ENCODE measurements around the gene EBF4. TPM values are rescaled to one million over a fixed set of nuclear protein-coding genes. Genes with fewer than 3 reads are reported as not detected.

Gene EBF4
- total and polyA plus RNA-seq, 2 donors (not counting 1 experiment from before 2014, with no cell fraction given) = 0.81 to 5.0 TPM

DNA sequence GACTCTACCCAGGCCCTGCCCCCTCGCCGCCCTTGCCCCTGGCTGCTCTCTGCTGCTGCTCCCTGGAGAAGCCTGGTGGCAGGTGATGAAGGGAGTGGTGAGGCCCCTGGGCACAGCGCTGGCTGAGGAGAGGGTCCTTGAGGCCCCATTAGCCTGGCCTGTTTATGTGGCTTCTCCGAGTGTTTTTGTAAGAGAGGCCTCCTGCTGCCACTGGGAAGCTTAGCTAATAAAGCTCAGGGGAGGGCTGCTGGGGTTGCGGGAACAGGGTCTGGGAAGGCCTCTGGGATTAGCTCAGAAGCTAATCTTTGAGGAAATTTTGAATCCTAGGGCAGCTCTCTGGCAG lies 15.5 kb downstream of the EBF4 start:
- ATAC-seq (ENCODE audit: low read depth) (no peak), DNase-seq (no peak)
- H3K9me3 ChIP-seq (ENCODE audit: control extremely low read depth in 1 of 3, control insufficient read depth in 2 of 3, insufficient read depth in 1 of 3, low read length in 2 of 3) = no peaks in the 10 kb centered on the region
- H3K4me1 ChIP-seq (ENCODE audit: control insufficient read depth in 2 of 2, insufficient read depth in 2 of 2, low read length in 2 of 2) = no peaks in the 10 kb centered on the region
- Mint-ChIP-seq H3K27me3 (peaks cover 28% of the 10 kb centered on the region), H3K9me3 (ENCODE audit: insufficient read depth) (no peaks in the 10 kb centered on the region), H3K4me3 (no peak overlapping the region), H3K4me1 (no peaks in the 10 kb centered on the region), H3K27ac (no peak overlapping the region)
- H2AFZ ChIP-seq (ENCODE audit: insufficient read depth, low read depth, low read length, poor library complexity, severe bottlenecking) = no peak overlapping the region
- no peak overlapping the region for H3K9ac ChIP-seq (ENCODE audit: low read length)
- intact Hi-C loops (cut with micrococcal nuclease) = no loop called here
- no peaks in the 10 kb centered on the region for H3K79me2 ChIP-seq (ENCODE audit: control insufficient read depth, insufficient read depth, low read length)
- no peaks in the 10 kb centered on the region for H3K36me3 ChIP-seq (replicated peaks in 1 of 2; ENCODE audit: control extremely low read depth in 1 of 2, control insufficient read depth in 1 of 2, extremely low read depth in 1 of 2, insufficient read depth in 2 of 2, low read length in 1 of 2)
- H3K4me3 ChIP-seq (ENCODE audit: control extremely low read depth in 1 of 5, extremely low read depth in 1 of 5, insufficient read depth in 1 of 5, low read depth in 2 of 5, low read length in 4 of 5) = no peak overlapping the region
- H3K27me3 ChIP-seq (replicated peaks in 1 of 4; ENCODE audit: control extremely low read depth in 1 of 4, control insufficient read depth in 3 of 4, insufficient read depth in 4 of 4, low read length in 3 of 4) = peaks cover 0 to 6% (median 2%) of the 10 kb centered on the region in 4 experiments
- ChIA-PET POLR2A (no interaction called here), CTCF (interaction anchor here (0.9 kb wide), 1 partner anchor 10 kb away, joined by 3 read pairs; no protein-coding TSS in a partner anchor)
- H4K20me1 ChIP-seq (ENCODE audit: control insufficient read depth, insufficient read depth, low read length, poor library complexity, severe bottlenecking) = no peaks in the 10 kb centered on the region
- no peak overlapping the region for H3K4me2 ChIP-seq (replicated peaks; ENCODE audit: low read depth, low read length, poor library complexity, severe bottlenecking)
- WGBS (ENCODE audit: insufficient coverage) = 100% methylated on average over 2 of the region's 5 CpGs
- TF ChIP-seq, protein P1, sequence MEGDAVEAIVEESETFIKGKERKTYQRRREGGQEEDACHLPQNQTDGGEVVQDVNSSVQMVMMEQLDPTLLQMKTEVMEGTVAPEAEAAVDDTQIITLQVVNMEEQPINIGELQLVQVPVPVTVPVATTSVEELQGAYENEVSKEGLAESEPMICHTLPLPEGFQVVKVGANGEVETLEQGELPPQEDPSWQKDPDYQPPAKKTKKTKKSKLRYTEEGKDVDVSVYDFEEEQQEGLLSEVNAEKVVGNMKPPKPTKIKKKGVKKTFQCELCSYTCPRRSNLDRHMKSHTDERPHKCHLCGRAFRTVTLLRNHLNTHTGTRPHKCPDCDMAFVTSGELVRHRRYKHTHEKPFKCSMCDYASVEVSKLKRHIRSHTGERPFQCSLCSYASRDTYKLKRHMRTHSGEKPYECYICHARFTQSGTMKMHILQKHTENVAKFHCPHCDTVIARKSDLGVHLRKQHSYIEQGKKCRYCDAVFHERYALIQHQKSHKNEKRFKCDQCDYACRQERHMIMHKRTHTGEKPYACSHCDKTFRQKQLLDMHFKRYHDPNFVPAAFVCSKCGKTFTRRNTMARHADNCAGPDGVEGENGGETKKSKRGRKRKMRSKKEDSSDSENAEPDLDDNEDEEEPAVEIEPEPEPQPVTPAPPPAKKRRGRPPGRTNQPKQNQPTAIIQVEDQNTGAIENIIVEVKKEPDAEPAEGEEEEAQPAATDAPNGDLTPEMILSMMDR (IDR thresholded peaks at IDR 0.05) = no peak
- TF ChIP-seq EZH2 (IDR thresholded peaks at IDR 0.05; ENCODE audit: borderline replicate concordance, insufficient read depth, low read depth, low read length, poor library complexity, severe bottlenecking) = no peak
- H3K27ac ChIP-seq (ENCODE audit: low read length in 2 of 2) = no peak overlapping the region

DNA sequence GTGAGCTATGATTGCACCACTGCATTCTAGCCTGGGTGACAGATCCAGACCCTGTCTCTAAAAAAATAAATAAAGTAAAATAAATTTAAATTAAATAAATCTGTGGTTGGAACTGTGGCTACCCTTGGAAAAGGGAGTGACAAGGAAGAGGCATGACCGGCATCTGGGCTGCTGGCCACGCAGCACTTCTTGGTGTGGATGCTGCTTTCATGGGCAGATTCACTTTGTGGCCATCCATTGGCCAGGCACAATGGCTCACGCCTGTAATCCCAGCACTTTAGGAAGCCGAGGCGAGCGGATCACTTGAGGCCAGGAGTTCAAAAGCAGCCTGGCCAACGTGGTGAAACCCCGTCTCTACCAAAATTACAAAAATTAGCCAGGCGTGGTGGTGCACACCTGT lies 16.1 kb downstream of the EBF4 start:
- no peak overlapping the region for H2AFZ ChIP-seq (ENCODE audit: insufficient read depth, low read depth, low read length, poor library complexity, severe bottlenecking)
- H4K20me1 ChIP-seq (ENCODE audit: control insufficient read depth, insufficient read depth, low read length, poor library complexity, severe bottlenecking) = no peaks in the 10 kb centered on the region
- no peaks in the 10 kb centered on the region for H3K4me1 ChIP-seq (ENCODE audit: control insufficient read depth in 2 of 2, insufficient read depth in 2 of 2, low read length in 2 of 2)
- ATAC-seq (ENCODE audit: low read depth) (no peak), DNase-seq (no peak)
- H3K79me2 ChIP-seq (ENCODE audit: control insufficient read depth, insufficient read depth, low read length) = no peaks in the 10 kb centered on the region
- no peak overlapping the region for H3K4me3 Mint-ChIP-seq
- H3K36me3 ChIP-seq (replicated peaks in 1 of 2; ENCODE audit: control extremely low read depth in 1 of 2, control insufficient read depth in 1 of 2, extremely low read depth in 1 of 2, insufficient read depth in 2 of 2, low read length in 1 of 2) = no peaks in the 10 kb centered on the region
- H3K27ac Mint-ChIP-seq = no peak overlapping the region
- H3K27ac ChIP-seq (ENCODE audit: low read length in 2 of 2) = no peak overlapping the region
- no peaks in the 10 kb centered on the region for H3K9me3 ChIP-seq (ENCODE audit: control extremely low read depth in 1 of 3, control insufficient read depth in 2 of 3, insufficient read depth in 1 of 3, low read length in 2 of 3)
- ChIA-PET POLR2A (no interaction called here), CTCF (interaction anchor here (0.9 kb wide), 1 partner anchor 9 kb away, joined by 3 read pairs; no protein-coding TSS in a partner anchor)
- no peaks in the 10 kb centered on the region for H3K9me3 Mint-ChIP-seq (ENCODE audit: insufficient read depth)
- WGBS (ENCODE audit: insufficient coverage) = 82% methylated on average over 9 of the region's 9 CpGs
- peaks cover 0 to 6% (median 2%) of the 10 kb centered on the region in 4 experiments for H3K27me3 ChIP-seq (replicated peaks in 1 of 4; ENCODE audit: control extremely low read depth in 1 of 4, control insufficient read depth in 3 of 4, insufficient read depth in 4 of 4, low read length in 3 of 4)
- H3K27me3 Mint-ChIP-seq = peaks cover 27% of the 10 kb centered on the region
- no peak overlapping the region for H3K4me2 ChIP-seq (replicated peaks; ENCODE audit: low read depth, low read length, poor library complexity, severe bottlenecking)
- no peak overlapping the region for H3K9ac ChIP-seq (ENCODE audit: low read length)
- TF ChIP-seq, protein P1 (IDR thresholded peaks at IDR 0.05) = no peak
- TF ChIP-seq EZH2 (IDR thresholded peaks at IDR 0.05; ENCODE audit: borderline replicate concordance, insufficient read depth, low read depth, low read length, poor library complexity, severe bottlenecking) = no peak
- H3K4me3 ChIP-seq (ENCODE audit: control extremely low read depth in 1 of 5, extremely low read depth in 1 of 5, insufficient read depth in 1 of 5, low read depth in 2 of 5, low read length in 4 of 5) = no peak overlapping the region
- H3K4me1 Mint-ChIP-seq = no peaks in the 10 kb centered on the region
- intact Hi-C loops (cut with micrococcal nuclease) = no loop called here
